Inferior parietal cortex (tissue), 1 donor: ENCODE data around the gene SEMA4D.
"Not testable (repeated sequence)": the region's sequence is repeated elsewhere in the genome, so short reads cannot be mapped to it uniquely, and the experiment has no call there.

Experiments
- DNase-seq: peaks from one replicate; pipeline ENCODE4 v3.0.0-alpha.2; 2016; ENCODE audit errors: extremely low spot score

The SEMA4D gene

DNA sequence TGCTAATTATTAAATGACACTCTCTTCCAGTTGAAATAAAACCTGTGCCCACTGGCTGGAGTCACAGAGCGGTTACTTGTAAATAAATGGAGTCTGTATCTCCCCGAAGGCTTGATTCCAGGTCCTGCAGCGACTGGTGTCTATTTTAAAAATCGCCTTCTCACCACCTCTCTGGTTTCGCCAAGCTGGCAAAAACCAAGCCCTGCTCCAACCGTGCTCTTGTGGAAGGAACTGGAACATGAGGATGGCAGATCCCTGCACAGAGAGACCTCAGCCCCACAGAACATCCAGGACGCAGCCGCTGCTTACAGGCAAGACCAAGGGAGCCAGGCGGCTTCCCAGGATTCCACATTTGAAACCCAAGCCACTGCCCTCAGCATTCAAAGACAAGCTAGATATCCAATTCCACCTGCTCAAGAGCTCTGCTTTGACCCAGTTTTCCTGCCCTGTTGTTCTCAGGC is 15.0 kb downstream of the SEMA4D start:
- DNase-seq, result no peak

DNA sequence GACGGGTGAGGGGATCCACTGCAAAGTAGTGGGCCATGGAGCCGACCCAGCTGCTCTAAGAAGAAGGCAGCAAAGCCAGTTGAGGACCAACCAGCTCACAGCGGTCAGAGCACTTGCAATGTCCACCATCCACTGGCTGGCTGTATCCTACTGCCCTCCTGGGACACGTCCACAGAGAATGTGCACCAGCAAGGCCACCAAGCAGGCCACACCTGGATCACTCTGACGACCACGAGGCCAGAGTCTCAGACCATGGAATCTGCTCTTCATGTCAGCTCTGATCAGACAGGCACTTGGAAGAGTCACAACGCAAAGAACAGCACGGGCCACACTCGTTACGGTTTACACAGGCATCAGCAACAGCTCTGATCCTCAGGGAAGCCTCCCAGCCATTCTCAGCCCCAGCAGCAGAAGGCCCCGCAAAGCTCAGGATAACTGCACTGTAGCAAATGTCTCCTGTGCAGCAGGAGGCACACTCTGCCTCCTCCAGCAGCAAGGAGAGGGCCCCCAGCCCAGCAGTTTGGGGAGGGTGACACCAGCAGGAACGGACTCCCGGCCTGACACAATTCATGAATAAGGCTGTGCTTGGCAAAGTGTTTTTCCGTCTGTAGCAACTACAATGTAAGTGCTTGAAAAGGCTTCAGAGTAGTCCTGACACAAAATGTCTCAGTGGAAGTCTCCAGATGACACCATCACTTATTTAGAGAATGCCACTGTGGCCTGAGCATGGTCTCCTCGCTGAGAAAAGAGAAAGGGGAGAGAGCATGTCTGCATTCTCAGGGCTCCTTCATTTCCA is 15.7 kb downstream of the SEMA4D start:
- no peak for DNase-seq

DNA sequence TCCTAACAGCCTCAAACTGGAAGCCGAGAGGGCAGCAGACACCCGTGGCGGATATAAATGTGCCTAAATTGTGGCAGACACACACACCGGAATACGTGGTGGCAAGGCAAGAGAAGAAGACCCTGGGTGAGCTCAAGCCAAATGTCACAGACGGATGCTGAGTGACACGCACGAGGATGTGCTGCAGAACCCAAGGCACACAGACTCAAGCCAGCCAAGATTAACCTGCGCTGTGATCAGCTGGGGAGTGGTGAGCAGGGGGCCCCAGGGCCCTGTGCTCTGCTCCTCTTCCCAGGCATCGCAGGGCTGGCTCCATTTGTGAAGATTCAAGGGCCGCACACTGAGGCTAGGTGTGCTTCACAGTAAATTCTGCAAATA is 16.4 kb downstream of the SEMA4D start:
- no peak for DNase-seq

GRCh38 chr9:89480825-89481537 is 16.9 kb downstream of the SEMA4D start:
- DNase-seq, result no peak

DNA sequence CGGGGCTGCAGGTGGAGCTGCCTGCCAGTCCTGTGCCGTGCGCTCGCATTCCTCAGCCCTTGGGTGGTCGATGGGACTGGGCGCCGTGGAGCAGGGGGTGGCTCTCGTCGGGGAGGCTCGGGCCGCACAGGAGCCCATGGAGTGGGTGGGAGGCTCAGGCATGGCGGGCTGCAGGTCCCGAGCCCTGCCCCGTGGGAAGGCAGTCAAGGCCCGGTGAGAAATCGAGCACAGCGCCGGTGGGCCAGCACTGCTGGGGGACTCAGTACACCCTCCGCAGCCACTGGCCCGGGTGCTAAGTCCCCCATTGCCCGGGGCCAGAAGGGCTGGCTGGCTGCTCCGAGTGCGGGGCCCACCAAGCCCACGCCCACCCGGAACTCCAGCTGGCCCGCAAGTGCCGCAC is 17.5 kb downstream of the SEMA4D start:
- not testable (repeated sequence) for DNase-seq

GRCh38 chr9:89479669-89480011 is 18.3 kb downstream of the SEMA4D start:
- DNase-seq, result not testable (repeated sequence)

GRCh38 chr9:89478821-89479668 is 18.9 kb downstream of the SEMA4D start:
- no peak for DNase-seq

GRCh38 chr9:89477811-89478630 is 19.9 kb downstream of the SEMA4D start:
- DNase-seq, result no peak

DNA sequence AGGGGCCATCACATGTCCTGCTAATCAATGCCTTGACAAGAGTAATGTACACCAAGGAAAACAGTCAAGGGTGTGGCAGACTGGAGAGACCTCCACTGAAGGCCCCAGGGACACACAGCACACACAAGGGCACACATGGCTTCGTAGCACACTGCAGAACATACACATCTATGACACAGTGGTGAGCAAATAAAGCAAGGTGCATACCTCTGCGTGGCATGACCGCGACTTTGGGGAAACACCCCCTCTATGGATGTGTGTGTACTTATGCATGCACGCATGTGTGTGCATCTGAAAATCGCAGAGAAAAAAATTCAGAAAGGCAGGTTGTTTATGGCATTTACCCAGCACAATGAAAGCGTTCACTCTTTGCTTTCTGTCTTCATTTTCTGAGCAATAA is 20.5 kb downstream of the SEMA4D start:
- DNase-seq, result no peak

DNA sequence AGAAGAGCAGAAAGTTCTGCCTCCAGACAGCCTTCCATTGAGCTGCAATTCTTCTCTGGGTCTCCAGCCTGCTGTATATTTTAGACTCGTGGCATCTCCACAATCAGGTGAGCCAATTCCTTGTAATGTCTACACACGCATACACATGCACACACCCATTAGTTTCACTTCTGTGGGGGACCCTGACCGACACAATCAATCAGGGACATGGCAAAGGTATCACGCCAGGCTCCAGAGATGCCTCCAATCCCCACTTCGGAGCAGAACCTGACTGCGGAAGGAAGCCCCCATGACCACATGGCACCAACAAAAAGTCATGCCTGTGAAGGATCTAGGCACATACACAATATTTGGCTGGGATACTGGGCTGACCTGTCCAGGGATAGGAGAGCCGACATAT is 21.4 kb downstream of the SEMA4D start:
- DNase-seq, result no peak

GRCh38 chr9:89475891-89476440 is 21.9 kb downstream of the SEMA4D start:
- no peak for DNase-seq

DNA sequence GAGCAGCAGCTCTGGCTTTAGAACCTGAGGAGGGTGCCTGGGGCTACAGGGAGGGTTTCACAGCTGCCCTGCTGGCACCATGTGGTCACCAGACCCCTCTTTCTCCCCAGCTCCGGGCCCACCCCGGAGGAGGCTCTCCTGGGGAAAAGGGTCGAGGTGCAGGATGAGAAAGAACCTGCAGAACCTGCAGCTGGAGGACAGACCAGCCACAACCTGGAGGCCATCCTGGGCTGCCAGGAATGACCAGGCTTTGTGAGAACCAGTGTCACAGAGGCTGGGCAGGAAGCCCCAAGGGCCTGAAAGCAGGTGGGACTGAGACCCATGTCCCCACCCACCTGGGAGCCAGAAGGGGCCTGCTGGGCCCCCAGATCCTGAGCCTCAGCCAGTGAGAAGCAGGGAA is 23.0 kb downstream of the SEMA4D start:
- DNase-seq, result no peak

DNA sequence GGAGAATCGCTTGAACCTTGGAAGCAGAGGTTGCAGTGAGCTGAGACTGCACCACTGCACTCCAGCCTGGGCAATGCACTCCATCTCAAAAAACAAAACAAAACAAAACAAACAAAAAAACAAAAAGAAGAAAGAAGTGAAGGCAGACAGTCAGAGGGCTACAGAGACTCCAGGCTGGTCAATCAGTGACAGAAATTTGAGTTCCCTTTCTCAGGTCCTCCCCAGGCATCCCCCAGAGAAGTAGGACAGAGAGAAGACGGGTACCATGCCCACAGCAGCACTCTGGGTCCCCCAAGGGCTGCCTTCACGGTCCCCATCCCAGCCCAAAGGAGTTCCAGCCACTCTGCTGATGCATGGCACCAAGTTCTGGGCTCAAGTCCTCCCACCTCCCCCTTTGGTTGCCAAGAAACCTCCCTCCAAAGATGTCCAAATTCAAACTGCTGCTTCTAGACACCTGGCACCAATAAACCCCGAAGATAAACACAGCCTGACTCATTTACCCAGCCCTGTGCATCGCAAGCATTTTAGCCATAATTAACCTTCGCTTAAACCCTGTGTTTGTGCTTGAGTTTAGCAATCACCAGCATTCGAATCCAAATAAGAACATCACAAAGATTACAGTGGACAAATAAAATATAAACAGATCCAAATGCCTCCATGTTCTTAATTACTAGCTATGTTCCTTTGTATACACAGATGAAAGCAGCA is 24.0 kb downstream of the SEMA4D start:
- no peak for DNase-seq

DNA sequence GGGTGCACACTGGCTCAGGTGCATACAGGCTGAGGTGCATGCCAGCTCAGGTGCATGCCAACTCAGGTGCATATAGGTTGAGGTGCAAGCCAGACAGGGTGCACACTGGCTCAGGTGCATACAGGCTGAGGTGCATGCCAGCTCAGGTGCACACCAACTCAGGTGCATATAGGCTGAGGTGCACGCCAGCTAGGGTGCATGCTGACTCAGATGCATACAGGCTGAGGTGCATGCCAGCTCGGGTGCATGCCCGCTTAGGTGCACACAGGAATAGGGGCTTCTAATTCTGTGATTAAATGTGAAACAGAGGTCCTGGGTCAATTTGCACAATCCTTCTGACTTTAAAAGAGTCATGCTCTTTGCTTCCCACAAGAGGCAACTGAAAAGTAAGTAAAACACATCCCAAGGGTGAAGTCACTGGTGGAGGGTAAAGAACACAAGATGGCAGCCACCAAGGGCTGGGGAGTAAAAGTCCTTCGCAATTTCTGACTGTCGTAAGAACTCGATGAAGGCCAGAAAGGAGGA is 26.1 kb downstream of the SEMA4D start:
- DNase-seq, result not testable (repeated sequence)

DNA sequence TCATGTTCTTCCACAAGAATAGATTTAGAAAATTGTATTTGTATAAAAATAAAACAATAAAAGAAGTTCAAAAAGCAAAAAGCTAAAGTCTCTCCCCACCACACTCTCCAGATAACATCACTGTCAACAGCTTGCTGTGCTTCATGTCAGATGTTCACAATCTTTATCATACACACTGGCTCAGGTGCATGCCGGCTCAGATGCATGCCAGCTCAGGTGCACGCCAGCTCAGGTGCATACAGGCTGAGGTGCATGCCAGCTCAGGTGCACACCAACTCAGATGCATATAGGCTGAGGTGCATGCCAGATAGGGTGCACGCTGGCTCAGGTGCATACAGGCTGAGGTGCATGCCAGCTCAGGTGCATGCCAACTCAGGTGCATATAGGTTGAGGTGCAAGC is 26.5 kb downstream of the SEMA4D start:
- no peak for DNase-seq

DNA sequence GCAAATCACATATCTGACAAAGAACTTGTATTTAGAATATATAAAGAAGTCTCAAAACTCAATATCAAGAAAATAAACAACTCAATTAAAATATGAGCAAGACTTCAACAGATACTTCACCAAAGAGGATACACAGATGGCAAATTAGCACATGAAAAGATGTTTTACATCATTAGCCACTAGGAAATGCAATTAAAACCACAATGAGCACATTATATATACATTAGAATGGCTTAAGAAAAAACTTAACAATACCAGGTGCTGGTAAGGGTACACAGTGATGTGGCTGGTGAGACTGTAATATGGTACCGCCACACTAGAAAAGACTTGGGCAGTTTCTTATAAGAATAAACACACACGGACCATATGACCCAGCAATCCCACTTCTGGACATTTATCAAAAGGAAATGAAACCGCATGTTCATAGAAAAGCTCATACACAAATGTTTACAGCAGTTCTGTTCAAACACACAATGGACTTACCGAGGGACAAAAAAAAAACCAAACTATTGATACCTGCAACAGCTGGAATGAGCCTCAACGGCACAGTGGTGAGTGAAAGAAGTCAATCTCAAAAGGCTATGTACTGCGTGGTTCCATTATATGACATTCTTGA is 27.6 kb downstream of the SEMA4D start:
- no peak for DNase-seq

DNA sequence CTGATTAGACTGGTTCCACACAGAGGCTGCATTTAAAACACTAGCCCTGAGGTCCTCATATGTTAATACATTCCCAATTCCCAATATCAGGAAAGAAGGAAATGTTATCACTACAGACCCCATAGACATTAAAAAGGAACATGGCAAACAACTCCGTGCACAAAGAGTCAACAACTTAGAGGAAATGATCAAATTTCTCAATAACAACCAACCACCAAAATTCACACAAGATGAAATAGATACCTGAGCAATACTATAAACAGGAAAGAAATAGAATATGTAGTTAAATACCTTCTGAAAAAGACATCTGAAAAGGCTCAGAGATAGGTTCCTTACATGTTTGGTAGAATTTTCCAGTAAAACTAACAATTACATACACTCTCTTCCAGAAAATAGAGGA is 28.9 kb downstream of the SEMA4D start:
- DNase-seq, result no peak

DNA sequence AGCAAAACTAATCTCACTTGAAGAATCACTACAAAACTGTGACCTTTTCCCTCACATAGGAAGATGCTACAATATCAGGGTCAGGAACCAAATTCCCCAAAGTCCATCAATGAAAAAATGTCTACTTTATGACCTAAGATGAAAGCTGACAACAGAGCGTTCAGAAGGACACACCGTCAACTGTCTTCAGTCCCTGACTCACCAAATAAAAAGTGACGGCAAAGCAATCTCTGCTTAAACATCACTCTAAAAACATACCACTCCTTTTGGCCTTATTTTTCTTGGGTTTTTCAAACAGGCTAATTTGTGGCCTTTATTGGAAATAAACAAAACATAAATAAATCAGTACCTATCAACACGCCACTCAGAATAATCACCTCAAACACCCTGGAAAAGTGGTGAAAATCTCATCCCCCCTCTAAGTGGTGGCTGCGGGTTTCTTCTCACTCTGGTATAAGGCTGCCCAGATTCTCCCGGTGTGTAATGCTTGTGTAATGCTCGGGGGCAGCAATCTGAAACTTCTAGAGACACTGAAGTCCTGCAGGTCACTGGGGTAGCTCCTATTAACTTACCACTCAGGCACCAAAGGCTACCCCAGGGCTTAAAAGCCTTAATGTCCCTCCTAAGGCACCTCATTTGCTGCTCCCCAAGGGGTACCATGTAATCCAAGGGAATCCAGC is 29.5 kb downstream of the SEMA4D start:
- no peak for DNase-seq

GRCh38 chr9:89467278-89467625 is 30.7 kb downstream of the SEMA4D start:
- no peak for DNase-seq
